HG02943 (cell line): ENCODE data around the gene EEF1AKMT3.
A peak's percentile ranks its signal among the peaks of the same experiment; 100 is the strongest.

ENCODE experiments used
- ATAC-seq: cut with Tn5 transposase; IDR thresholded peaks from one replicate; pipeline ENCODE4 v1.9.1; 2021; ENCODE audit warnings: mild to moderate bottlenecking, low read depth, moderate library complexity; ENCODE audit not compliant: unreplicated experiment

Gene EEF1AKMT3

DNA sequence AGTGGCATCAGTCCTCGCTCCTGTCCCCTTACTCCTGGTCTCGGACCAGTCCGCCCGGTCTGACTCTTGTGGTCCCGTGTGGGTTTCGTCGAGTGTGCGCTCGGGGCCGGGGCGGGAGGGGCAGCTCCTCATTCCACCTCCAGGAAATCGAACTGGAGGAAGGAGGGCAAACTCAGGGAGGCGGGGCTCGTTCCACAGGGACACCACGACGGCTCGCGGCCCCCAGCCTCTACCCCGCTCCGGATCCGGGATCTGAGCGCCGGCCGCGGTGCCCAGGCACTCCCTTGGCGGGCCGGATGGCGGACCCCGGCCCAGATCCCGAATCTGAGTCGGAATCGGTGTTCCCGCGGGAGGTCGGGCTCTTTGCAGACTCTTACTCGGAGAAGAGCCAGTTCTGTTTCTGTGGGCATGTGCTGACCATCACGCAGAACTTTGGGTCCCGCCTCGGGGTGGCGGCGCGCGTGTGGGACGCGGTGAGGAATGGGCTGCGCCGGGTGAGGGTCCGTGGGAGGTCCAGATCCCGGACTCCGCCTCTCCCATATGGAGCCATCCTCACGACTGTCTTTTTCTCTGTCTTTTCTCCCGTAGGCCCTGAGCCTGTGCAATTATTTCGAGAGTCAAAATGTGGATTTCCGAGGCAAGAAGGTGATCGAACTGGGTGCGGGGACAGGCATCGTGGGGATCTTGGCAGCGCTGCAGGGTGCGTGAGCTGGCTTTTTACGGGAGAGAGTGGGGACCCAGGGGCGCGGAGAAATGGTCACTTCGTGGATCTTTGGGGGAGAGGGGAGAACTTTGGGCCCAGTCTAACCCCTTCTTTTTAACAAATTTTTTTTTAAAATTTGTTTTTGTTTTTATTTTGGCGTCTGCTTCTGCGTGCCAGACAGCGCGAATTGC, at the start of gene EEF1AKMT3:
TSS of gene EEF1AKMT3 (plus strand) at position 186 of the 894 bp plus-strand sequence. CDS start at position 297, 111 bp downstream.
- ATAC-seq: peak; percentile 26

GRCh38 chr12:57722716-57723629, 49.4 kb upstream of the EEF1AKMT3 start:
- ATAC-seq: no peak

DNA sequence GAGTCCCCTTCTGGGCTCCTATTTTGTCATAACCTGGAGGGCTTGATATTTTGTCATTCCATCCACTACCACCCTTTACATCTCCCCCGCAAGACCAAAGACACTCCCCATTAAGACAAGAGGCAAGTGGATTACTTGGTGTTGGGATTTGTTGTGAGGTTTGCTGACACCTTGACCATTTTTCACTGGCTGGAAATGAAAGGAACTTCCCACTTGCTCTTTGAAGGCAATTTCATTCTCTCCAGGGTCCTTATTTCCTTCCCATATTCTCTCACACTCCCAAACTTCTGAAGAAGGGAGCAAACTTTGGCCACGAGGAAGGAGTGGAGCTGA, 48.8 kb upstream of the EEF1AKMT3 start:
- no peak for ATAC-seq

- no peak for ATAC-seq
Observed at GRCh38 chr12:57724003-57724935, 48.1 kb upstream of the EEF1AKMT3 start.

DNA sequence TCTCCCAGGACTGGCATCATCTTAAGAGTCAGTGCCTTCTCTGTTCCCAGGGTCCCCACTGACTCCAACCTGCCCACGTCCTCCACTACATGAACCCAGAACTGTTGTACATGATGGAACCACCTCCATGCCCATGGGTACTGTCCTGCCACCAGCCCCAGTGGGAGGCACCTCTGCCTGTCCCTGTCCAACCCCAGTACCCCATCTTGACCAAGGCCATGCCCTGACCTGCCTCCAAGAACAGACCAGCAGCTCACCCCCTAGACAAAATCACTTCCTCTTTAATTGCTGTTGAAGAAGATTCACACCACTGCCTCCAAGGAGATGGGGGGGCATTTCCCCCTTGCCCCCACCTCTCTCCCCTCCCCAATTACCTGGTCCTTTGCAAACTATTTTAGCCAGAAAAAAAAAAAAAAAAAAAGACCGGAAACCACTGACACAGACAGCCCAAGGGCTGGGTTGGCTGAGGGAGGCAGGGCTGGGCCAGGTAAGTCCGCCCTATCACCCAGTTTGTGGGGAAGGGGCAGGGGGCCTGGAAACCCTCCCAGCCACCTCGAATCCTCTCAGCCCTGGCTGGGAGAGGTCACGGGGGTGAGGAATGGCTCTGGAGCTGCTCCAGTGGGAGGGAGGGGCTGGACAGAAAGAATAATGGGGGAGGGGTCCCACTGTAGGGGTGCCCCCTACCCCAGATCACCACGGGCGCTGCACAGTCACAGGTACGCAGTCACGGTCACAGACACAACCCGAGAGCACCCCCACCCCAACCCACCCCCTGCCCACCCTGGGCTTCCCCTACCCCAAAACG, 47.3 kb upstream of the EEF1AKMT3 start:
- no peak for ATAC-seq

DNA sequence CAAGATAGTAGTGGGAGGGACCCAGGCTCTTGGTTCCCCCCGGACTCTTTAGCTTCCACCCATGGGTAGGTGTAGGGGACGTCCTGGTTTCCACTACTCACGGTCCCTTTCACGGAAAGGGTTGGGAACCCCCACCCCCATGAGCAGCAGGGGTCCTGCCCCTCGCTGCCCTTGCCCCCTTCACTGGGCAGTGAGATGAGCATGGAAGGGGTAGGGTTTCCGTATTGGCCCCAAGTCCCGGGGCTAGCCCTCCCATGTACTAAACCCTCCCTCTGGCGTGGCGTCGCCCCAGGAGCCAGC, 46.6 kb upstream of the EEF1AKMT3 start:
- ATAC-seq: no peak

GRCh38 chr12:57726151-57726883, 46.1 kb upstream of the EEF1AKMT3 start:
- no peak for ATAC-seq

GRCh38 chr12:57726884-57727757, 45.3 kb upstream of the EEF1AKMT3 start:
- no peak for ATAC-seq

GRCh38 chr12:57727758-57728395, 44.5 kb upstream of the EEF1AKMT3 start:
- ATAC-seq: no peak

DNA sequence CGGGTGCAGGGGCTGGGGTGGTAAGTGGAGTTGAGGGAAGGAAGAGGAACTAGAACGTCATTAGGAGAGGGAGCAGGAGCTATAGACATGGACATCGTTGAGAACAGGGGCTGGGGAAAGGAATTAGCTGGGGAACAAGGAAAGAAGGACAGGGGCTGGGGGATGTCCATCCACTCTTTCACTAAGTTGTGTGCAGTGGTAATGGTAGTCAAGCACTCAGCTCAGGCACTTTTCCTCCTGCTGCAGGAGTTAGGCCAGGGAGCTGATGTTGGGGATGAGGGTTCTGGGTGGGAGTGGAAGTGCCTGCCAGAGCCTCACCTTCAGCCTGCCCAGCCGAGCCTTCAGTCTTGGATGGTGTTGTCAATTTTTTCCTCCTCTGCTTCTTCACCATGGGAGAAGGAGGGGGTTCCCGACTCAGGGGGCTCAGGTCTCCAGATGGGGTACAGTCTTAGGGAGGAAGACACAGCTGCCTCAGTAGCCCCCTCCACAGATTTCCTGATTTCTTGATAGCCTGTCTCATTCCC, 43.0 kb upstream of the EEF1AKMT3 start:
- ATAC-seq: no peak

GRCh38 chr12:57730336-57731067, 41.9 kb upstream of the EEF1AKMT3 start:
- ATAC-seq: no peak

- no peak for ATAC-seq
Observed at GRCh38 chr12:57731411-57732080, 40.9 kb upstream of the EEF1AKMT3 start.

GRCh38 chr12:57732270-57732669, 40.1 kb upstream of the EEF1AKMT3 start:
- no peak for ATAC-seq

GRCh38 chr12:57732726-57733593, 39.5 kb upstream of the EEF1AKMT3 start:
- ATAC-seq: no peak

DNA sequence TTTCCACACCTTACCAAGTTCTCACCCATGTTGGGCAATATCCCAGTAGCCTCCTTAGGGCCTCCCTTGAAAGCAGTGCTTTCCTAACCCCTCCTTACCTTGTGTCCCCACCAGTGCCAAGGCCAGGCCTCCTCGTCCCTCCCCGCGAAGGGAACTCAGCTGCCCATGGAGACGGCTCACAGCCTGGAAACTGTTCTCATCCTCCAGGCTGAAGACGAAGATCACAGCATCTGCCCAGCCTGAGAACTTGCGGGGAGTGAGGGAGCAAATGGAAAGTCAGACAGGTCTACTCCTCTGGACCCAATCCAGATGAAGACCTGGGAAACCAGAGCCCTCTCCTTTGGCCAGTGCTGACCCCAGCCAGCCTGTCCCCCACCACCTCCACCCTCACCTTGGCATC, 38.5 kb upstream of the EEF1AKMT3 start:
- ATAC-seq: no peak
